Activated T-cell treated with anti-CD3 and anti-CD28 coated beads, Interleukin-2, amount 50 U/mL, for 72 hours (primary cell): ENCODE results near the gene JAZF1. TPM values are rescaled to one million over a fixed set of nuclear protein-coding genes. Genes with fewer than 3 reads are reported as not detected.

Experiments used
- ATAC-seq, 2 donors: fragments of 150-1000 bp; cut with Tn5 transposase; replicated peaks in 1 of 2; 2 replicates each; pipeline ENCODE4 v1.10.0; 2021; ENCODE audit warnings: moderate library complexity in 2 of 2, mild to moderate bottlenecking in 1 of 2
- DNase-seq, 2 donors: peaks; one replicate each; pipeline ENCODE4 v3.0.0; 2021 to 2022; ENCODE audit warnings: mixed read lengths in 1 of 2
- H3K27ac Mint-ChIP-seq: one replicate; pipeline ENCODE4 v1.8.0; 2022; ENCODE audit warnings: mild to moderate bottlenecking, moderate library complexity, mixed read lengths
- H3K27me3 Mint-ChIP-seq: one replicate; pipeline ENCODE4 v1.8.0; 2022; ENCODE audit warnings: low read depth, mixed read lengths
- H3K36me3 Mint-ChIP-seq, 2 donors: one replicate each; pipeline ENCODE4 v1.8.0; 2022; ENCODE audit warnings: mixed read lengths in 2 of 2, mild to moderate bottlenecking in 1 of 2; ENCODE audit not compliant: insufficient read depth in 2 of 2
- H3K4me1 Mint-ChIP-seq: one replicate; pipeline ENCODE4 v1.8.0; 2022; ENCODE audit warnings: low read depth, mixed read lengths
- H3K4me3 Mint-ChIP-seq, 2 donors: one replicate each; pipeline ENCODE4 v1.8.0; 2022; ENCODE audit warnings: mild to moderate bottlenecking in 2 of 2, mixed read lengths in 2 of 2, moderate library complexity in 2 of 2
- H3K9me3 Mint-ChIP-seq, 2 donors: one replicate each; pipeline ENCODE4 v1.8.0; 2022; ENCODE audit warnings: mixed read lengths in 2 of 2
- total RNA-seq, 2 donors: library from RNA; stranded (reverse); gene quantifications; one replicate each; pipeline ENCODE4 v1.2.3, GENCODE V29; 2022

Gene JAZF1
- total RNA-seq, 2 donors from 2014 or later: 4.3 to 7.9 TPM

GRCh38 chr7:27784399-27785053 is 396.1 kb downstream of the JAZF1 start:
- Mint-ChIP-seq H3K4me3 (no peak overlapping the region), H3K36me3 (peaks cover 3 to 16% of the 10 kb centered on the region in 2 donors), H3K27me3 (no peaks in the 10 kb centered on the region), H3K4me1 (peaks cover 20% of the 10 kb centered on the region), H3K27ac (no peak overlapping the region), H3K9me3 (no peaks in the 10 kb centered on the region)
- DNase-seq (peak; percentile 10 to 37), ATAC-seq (peak; percentile 70 to 79)

- Mint-ChIP-seq H3K9me3 (no peaks in the 10 kb centered on the region), H3K27me3 (no peaks in the 10 kb centered on the region), H3K4me3 (peak overlapping the region; percentile 0 to 20), H3K36me3 (peaks cover 3 to 5% of the 10 kb centered on the region in 2 donors), H3K27ac (no peak overlapping the region), H3K4me1 (peaks cover 20% of the 10 kb centered on the region)
- DNase-seq: no peak
- ATAC-seq: peak; percentile 67 to 75
Observed at GRCh38 chr7:27782849-27783248, 397.7 kb downstream of the JAZF1 start.

- ATAC-seq (no peak), DNase-seq (no peak)
- Mint-ChIP-seq H3K27ac (no peak overlapping the region), H3K4me3 (no peak overlapping the region), H3K4me1 (peaks cover 25% of the 10 kb centered on the region), H3K9me3 (no peaks in the 10 kb centered on the region), H3K27me3 (no peaks in the 10 kb centered on the region), H3K36me3 (peaks cover 3 to 5% of the 10 kb centered on the region in 2 donors)
Observed at GRCh38 chr7:27781188-27781587, 399.4 kb downstream of the JAZF1 start.

Other genes with a start within 250 kb of the JAZF1 start
- gene CREB5, start 231.7 kb upstream of the JAZF1 start, total RNA-seq: 1 to 10 TPM; 1.2 to 1.9 TPM